H1 (cell line): Measurements from ENCODE around the gene BAIAP2. TPM values are rescaled to one million over a fixed set of nuclear protein-coding genes. Genes with fewer than 3 reads are reported as not detected.

Experiments
- CTCF ChIA-PET: fragments of 300-600 bp; sonication (Branson Sonifier 250); formaldehyde crosslinking; loops from one replicate; lab custom pipeline; 2021; ENCODE audit not compliant: partially characterized antibody; lab: Charles Lee
- POLR2A ChIA-PET: fragments of 300-600 bp; sonication (Branson Sonifier 250); formaldehyde crosslinking; loops from one replicate; lab custom pipeline; 2021; ENCODE audit warnings: inconsistent platforms; ENCODE audit not compliant: partially characterized antibody; lab: Charles Lee
- DNase-seq, 2 experiments: peaks; one replicate each; pipeline versions ENCODE4 v3.0.0 to v3.0.0-alpha.2; 2010 to 2022; ENCODE audit warnings: low spot score in 2 of 2, low read depth in 1 of 2, mixed read lengths in 1 of 2
- FAIRE-seq: peaks from 2 replicates; lab custom pipeline; 2011; peaks lifted over from hg19 to GRCh38; lab: Jason Lieb, UNC
- H2AFZ ChIP-seq: 2 replicates; pipeline ENCODE4 v1.8.1; 2012; ENCODE audit warnings: low read length, inconsistent platforms
- H2AK5ac ChIP-seq: 2 replicates; pipeline ENCODE4 v1.6.1; 2013; ENCODE audit warnings: low read depth, low read length
- H2BK120ac ChIP-seq: replicated peaks from 2 replicates; pipeline ENCODE3; 2013; ENCODE audit warnings: low read depth, low read length, inconsistent platforms
- H2BK12ac ChIP-seq: 2 replicates; pipeline ENCODE4 v1.6.1; 2013; ENCODE audit warnings: low read depth, low read length
- H2BK15ac ChIP-seq: 2 replicates; pipeline ENCODE4 v1.6.1; 2013; ENCODE audit warnings: low read length
- H2BK20ac ChIP-seq: 2 replicates; pipeline ENCODE4 v1.6.1; 2013; ENCODE audit warnings: low read length
- H2BK5ac ChIP-seq: 2 replicates; pipeline ENCODE4 v1.6.1; 2013; ENCODE audit warnings: low read depth, low read length
- H3K14ac ChIP-seq: 2 replicates; pipeline ENCODE4 v1.6.1; 2013; ENCODE audit warnings: inconsistent platforms; ENCODE audit not compliant: insufficient read length
- H3K18ac ChIP-seq: 2 replicates; pipeline ENCODE4 v1.6.1; 2013; ENCODE audit warnings: low read length; ENCODE audit errors: extremely low read depth
- H3K23ac ChIP-seq: 2 replicates; pipeline ENCODE4 v1.6.1; 2013; ENCODE audit warnings: inconsistent platforms; ENCODE audit not compliant: insufficient read length
- H3K23me2 ChIP-seq: 2 replicates; pipeline ENCODE4 v1.6.1; 2013; ENCODE audit warnings: low read depth, low read length
- H3K27ac ChIP-seq: 2 replicates; pipeline ENCODE4 v1.6.1; 2011; ENCODE audit warnings: low read depth, low read length, inconsistent platforms
- H3K27me3 ChIP-seq, 4 experiments: replicated peaks in 1 of 4; 1 replicate in 1 of 4; 2 replicates in 3 of 4; pipeline versions ENCODE4 v1.6.1 to v1.8.1; 2011 to 2013; ENCODE audit warnings: low read length in 3 of 4, mild to moderate bottlenecking in 3 of 4, inconsistent platforms in 2 of 4, mixed read lengths in 2 of 4, moderate library complexity in 1 of 4; ENCODE audit not compliant: control insufficient read depth in 3 of 4, insufficient read depth in 3 of 4; ENCODE audit errors: extremely low read depth in 1 of 4
- H3K36me3 ChIP-seq, 4 experiments: 2 replicates each; pipeline versions ENCODE4 v1.6.1 to v1.8.1; 2011 to 2013; ENCODE audit warnings: mild to moderate bottlenecking in 4 of 4, low read length in 3 of 4, moderate library complexity in 2 of 4, control low read depth in 1 of 4, inconsistent platforms in 1 of 4; ENCODE audit not compliant: insufficient read depth in 4 of 4, control insufficient read depth in 2 of 4
- H3K4ac ChIP-seq: replicated peaks from 2 replicates; pipeline ENCODE3; 2013; ENCODE audit warnings: low read length, low read depth, mixed read lengths, inconsistent platforms; ENCODE audit not compliant: insufficient read length
- H3K4me1 ChIP-seq, 4 experiments: replicated peaks in 1 of 4; 1 replicate in 1 of 4; 2 replicates in 3 of 4; pipeline versions ENCODE4 v1.6.1 to v1.8.1; 2011 to 2013; ENCODE audit warnings: low read length in 3 of 4, inconsistent platforms in 2 of 4, mixed read lengths in 1 of 4; ENCODE audit not compliant: insufficient read depth in 4 of 4, control insufficient read depth in 3 of 4
- H3K4me2 ChIP-seq, 2 experiments: 2 replicates each; pipeline versions ENCODE4 v1.6.1 to v1.8.1; 2011 to 2013; ENCODE audit warnings: low read depth in 2 of 2, low read length in 2 of 2, control low read depth in 1 of 2, inconsistent platforms in 1 of 2, mild to moderate bottlenecking in 1 of 2; ENCODE audit not compliant: insufficient read depth in 1 of 2
- H3K4me3 ChIP-seq, 4 experiments: fragments of 200-600, 300-600 bp in 1 of 4; sonication (generic), shearing (Covaris generic), sonication (Bioruptor Twin) in 1 of 4; 2 replicates each; pipeline versions ENCODE4 v1.5.1 to v1.8.1; 2011 to 2016; ENCODE audit warnings: low read length in 4 of 4, low read depth in 3 of 4, control low read depth in 2 of 4, inconsistent platforms in 2 of 4, mild to moderate bottlenecking in 2 of 4, mixed read lengths in 1 of 4, moderate library complexity in 1 of 4; ENCODE audit not compliant: insufficient read depth in 2 of 4; ENCODE audit errors: extremely low read depth in 1 of 4
- H3K56ac ChIP-seq: replicated peaks from 2 replicates; pipeline ENCODE3; 2013; ENCODE audit warnings: low read depth, mild to moderate bottlenecking, mixed read lengths, low read length, inconsistent platforms; ENCODE audit not compliant: insufficient read length
- H3K79me1 ChIP-seq: 2 replicates; pipeline ENCODE4 v1.6.1; 2013; ENCODE audit warnings: low read depth, low read length, control low read depth
- H3K79me2 ChIP-seq, 2 experiments: 2 replicates each; pipeline versions ENCODE4 v1.6.1 to v1.8.1; 2012 to 2013; ENCODE audit warnings: low read length in 2 of 2, mild to moderate bottlenecking in 2 of 2, inconsistent platforms in 1 of 2; ENCODE audit not compliant: insufficient read depth in 2 of 2, control insufficient read depth in 1 of 2
- H3K9ac ChIP-seq, 4 experiments: replicated peaks in 1 of 4; 1 replicate in 1 of 4; 2 replicates in 3 of 4; pipeline versions ENCODE4 v1.6.1 to v1.8.1; 2011 to 2013; ENCODE audit warnings: low read depth in 3 of 4, low read length in 3 of 4, control low read depth in 2 of 4, mild to moderate bottlenecking in 2 of 4, moderate library complexity in 2 of 4, inconsistent platforms in 1 of 4; ENCODE audit errors: extremely low read depth in 1 of 4
- H3K9me3 ChIP-seq, 2 experiments: 2 replicates each; pipeline versions ENCODE4 v1.6.1 to v1.8.1; 2012 to 2013; ENCODE audit warnings: mild to moderate bottlenecking in 2 of 2, moderate library complexity in 2 of 2, control low read depth in 1 of 2, inconsistent platforms in 1 of 2, low read depth in 1 of 2, low read length in 1 of 2, mixed read lengths in 1 of 2; ENCODE audit not compliant: insufficient read depth in 2 of 2
- H4K20me1 ChIP-seq, 2 experiments: replicated peaks in 1 of 2; 2 replicates each; pipeline versions ENCODE3 to v1.8.1; 2011 to 2013; ENCODE audit warnings: inconsistent platforms in 2 of 2, low read length in 2 of 2, mild to moderate bottlenecking in 1 of 2; ENCODE audit not compliant: insufficient read depth in 2 of 2, control insufficient read depth in 1 of 2
- H4K5ac ChIP-seq: 2 replicates; pipeline ENCODE4 v1.6.1; 2013; ENCODE audit warnings: low read length, low read depth, mixed read lengths, inconsistent platforms; ENCODE audit not compliant: insufficient read length
- H4K8ac ChIP-seq: 2 replicates; pipeline ENCODE4 v1.8.0; 2013; ENCODE audit warnings: mild to moderate bottlenecking, moderate library complexity, low read length, inconsistent platforms; ENCODE audit not compliant: insufficient read depth; ENCODE audit errors: extremely low read depth
- H4K91ac ChIP-seq: replicated peaks from 2 replicates; pipeline ENCODE3; 2013; ENCODE audit warnings: low read length, mixed read lengths, inconsistent platforms; ENCODE audit not compliant: insufficient read length
- CREB1 ChIP-seq: IDR thresholded peaks from 2 replicates; pipeline ENCODE4 v1.6.1; 2012; ENCODE audit warnings: inconsistent platforms
- EP300 ChIP-seq, 2 experiments: IDR thresholded peaks; 1 replicate in 1 of 2; 2 replicates in 1 of 2; pipeline ENCODE4 v1.6.1; 2011 to 2012; ENCODE audit warnings: low read depth in 2 of 2, low read length in 2 of 2, mild to moderate bottlenecking in 2 of 2, borderline replicate concordance in 1 of 2, inconsistent platforms in 1 of 2, moderate library complexity in 1 of 2
- GTF2F1 ChIP-seq: IDR thresholded peaks from 2 replicates; pipeline ENCODE4 v1.6.1; 2012; ENCODE audit warnings: low read depth, low read length, improper control_type of control experiment, borderline replicate concordance
- PHF8 ChIP-seq: fragments of 200-600 bp; sonication (generic); conservative IDR thresholded peaks from 2 replicates; pipeline ENCODE4 v1.7.1; 2012; ENCODE audit warnings: low read depth, mild to moderate bottlenecking, inconsistent platforms, low read length, moderate library complexity
- POLR2A ChIP-seq, 2 experiments: IDR thresholded peaks; 1 replicate in 1 of 2; 2 replicates in 1 of 2; pipeline ENCODE4 v1.6.1; 2011; ENCODE audit warnings: low read depth in 2 of 2, low read length in 2 of 2, mild to moderate bottlenecking in 2 of 2; ENCODE audit errors: control extremely low read depth in 1 of 2
- POLR2AphosphoS5 ChIP-seq: IDR thresholded peaks from 2 replicates; pipeline ENCODE4 v1.6.1; 2011; ENCODE audit warnings: low read depth, low read length
- SAP30 ChIP-seq: fragments of 300-600 bp; sonication (generic); IDR thresholded peaks from 2 replicates; pipeline ENCODE4 v1.7.1; 2012; ENCODE audit warnings: low read length, moderate library complexity, mild to moderate bottlenecking, inconsistent platforms; ENCODE audit not compliant: insufficient read depth, insufficient replicate concordance
- SP1 ChIP-seq: IDR thresholded peaks from 2 replicates; pipeline ENCODE4 v1.6.1; 2011; ENCODE audit warnings: low read depth, low read length
- TBP ChIP-seq: IDR thresholded peaks from 2 replicates; pipeline ENCODE4 v1.6.1; 2011; ENCODE audit warnings: low read depth, low read length, improper control_type of control experiment
- WGBS, 2 experiments: shearing (Covaris generic) in 1 of 2; methylation state at CpG; one replicate each; pipeline versions ENCODE4 v1.1.6 to v1.1.7; 2013 to 2015; ENCODE audit warnings: low lambda C conversion rate in 2 of 2, mixed read lengths in 2 of 2, inconsistent platforms in 1 of 2, low coverage in 1 of 2, missing lambda C conversion rate in 1 of 2; ENCODE audit not compliant: insufficient replicate concordance in 2 of 2, insufficient coverage in 1 of 2, insufficient read length in 1 of 2; ENCODE audit errors: extremely low coverage in 1 of 2, missing lambda C conversion rate in 1 of 2; 5-methylcytosine and 5-hydroxymethylcytosine counted together
- polyA plus RNA-seq, 7 experiments: library from polyadenylated mRNA; depleted of rRNA in 3 of 7; stranded (reverse) in 5 of 7; unstranded in 2 of 7; fragments of >200 nt in 5 of 7; fragments of 200-250 nt in 2 of 7; gene quantifications; 1 replicate in 5 of 7; 2 replicates in 1 of 7; 4 replicates in 1 of 7; pipeline versions ENCODE4 v1.2.1 to v1.2.3, GENCODE V29; 2011 to 2013; ENCODE audit warnings: missing spikeins in 2 of 7, mixed read lengths in 2 of 7
- total RNA-seq: library from RNA; stranded (reverse); fragmentation: NEBNext Ultra II Directional; extraction: Animal tissue kit (Norgen Biotek cat#: 25700); gene quantifications from 2 replicates; pipeline ENCODE4 v1.2.1, GENCODE V29; 2021
- TF ChIP-seq, protein P1 (sequence below): IDR thresholded peaks from 2 replicates; pipeline ENCODE4 v1.6.1; 2011; ENCODE audit warnings: low read depth, mild to moderate bottlenecking, low read length; ENCODE audit not compliant: insufficient read depth

Gene BAIAP2
- total and polyA plus RNA-seq, 2 of the 8 experiments (the other 6 are each of a cell fraction or from before 2014, with no cell fraction given) = 10.0 to 22.8 TPM

DNA sequence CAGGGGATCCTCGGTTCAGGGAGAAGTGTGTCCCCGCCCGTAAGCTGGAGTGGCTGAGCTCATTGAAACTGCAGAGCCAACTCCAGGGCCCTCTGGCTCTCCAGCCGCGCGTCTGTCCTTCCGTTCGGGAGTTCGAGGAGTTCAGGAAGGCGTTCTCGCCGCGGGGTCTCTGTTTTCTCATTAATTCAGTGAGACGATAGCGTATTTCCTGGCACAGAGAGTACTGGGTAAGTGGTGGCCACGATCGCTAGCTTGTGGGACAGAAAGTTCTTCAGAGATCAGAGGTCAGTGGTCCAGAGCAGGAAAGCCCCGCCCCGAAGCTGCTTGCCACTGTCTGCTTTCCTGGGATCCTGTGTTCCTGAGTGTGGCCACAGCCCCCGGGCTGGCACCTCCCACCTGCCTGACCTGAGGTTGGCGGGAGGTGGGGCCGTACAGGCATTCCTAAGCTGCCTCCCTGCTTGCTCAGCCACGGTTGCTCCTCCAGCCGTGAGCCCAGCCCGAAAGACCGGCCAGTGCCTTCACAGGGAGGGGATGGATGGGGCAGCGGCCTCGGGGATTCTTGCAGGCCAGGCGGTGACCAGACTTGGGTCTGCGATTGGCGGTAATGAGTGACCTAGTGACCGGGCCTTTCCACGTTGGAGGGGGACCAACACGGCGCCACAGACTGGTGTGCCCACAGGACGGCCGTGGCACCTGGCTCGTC is 8.9 kb downstream of the BAIAP2 start:
- FAIRE-seq = no peak
- H4K20me1 ChIP-seq = peaks cover 2 to 21% of the 10 kb centered on the region in 2 experiments
- no peak for TF ChIP-seq SAP30
- TF ChIP-seq TBP = no peak
- no peak for TF ChIP-seq EP300 (IDR thresholded peaks at IDR 0.05; ENCODE audit: borderline replicate concordance in 1 of 2, low read depth in 2 of 2, low read length in 2 of 2)
- no peak for TF ChIP-seq CREB1
- no peak for TF ChIP-seq SP1
- no peak for TF ChIP-seq POLR2A (IDR thresholded peaks at IDR 0.05; ENCODE audit: control extremely low read depth in 1 of 2, low read depth in 2 of 2, low read length in 2 of 2)
- TF ChIP-seq, protein P1, sequence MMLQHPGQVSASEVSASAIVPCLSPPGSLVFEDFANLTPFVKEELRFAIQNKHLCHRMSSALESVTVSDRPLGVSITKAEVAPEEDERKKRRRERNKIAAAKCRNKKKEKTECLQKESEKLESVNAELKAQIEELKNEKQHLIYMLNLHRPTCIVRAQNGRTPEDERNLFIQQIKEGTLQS = no peak
- no peak for TF ChIP-seq GTF2F1
- TF ChIP-seq PHF8 = no peak
- TF ChIP-seq POLR2AphosphoS5 = no peak

More for the DNA sequence above, 8.9 kb downstream of the BAIAP2 start:
- H3K14ac ChIP-seq = no peak overlapping the region
- CTCF ChIA-PET = interaction anchor here (0.9 to 15.3 kb wide), 6 partner anchors 19 to 147 kb away, joined by 3 to 103 read pairs (median 8); no protein-coding TSS in a partner anchor
- H3K56ac ChIP-seq = no peak overlapping the region
- H3K23me2 ChIP-seq = no peaks in the 10 kb centered on the region
- no peaks in the 10 kb centered on the region for H3K36me3 ChIP-seq
- 87% methylated on average over 38 of the region's 38 CpGs; no CpG with 5 or more reads in 1 of the 2 experiments for WGBS, 2 experiments
- no peak overlapping the region for H4K8ac ChIP-seq
- H3K18ac ChIP-seq = peak overlapping the region; percentile 6; the same call in 1 of the 2 replicates
- H2BK12ac ChIP-seq = no peak overlapping the region
- no peak overlapping the region for H3K4ac ChIP-seq
- H3K9me3 ChIP-seq = no peaks in the 10 kb centered on the region
- no peak overlapping the region for H4K5ac ChIP-seq
- no peak overlapping the region for H4K91ac ChIP-seq
- no peak overlapping the region for H2BK20ac ChIP-seq
- no peak overlapping the region for H2BK15ac ChIP-seq
- no peak overlapping the region for H2BK120ac ChIP-seq
- no peak overlapping the region; a peak in 1 of 7 replicates for H3K9ac ChIP-seq
- peaks cover 0 to 8% (median 3%) of the 10 kb centered on the region in 4 experiments; a peak in 5 of 7 replicates for H3K4me1 ChIP-seq
- no peak overlapping the region for H2AK5ac ChIP-seq
- peaks cover 0 to 31% of the 10 kb centered on the region in 2 experiments; a peak in 2 of 4 replicates for H3K79me2 ChIP-seq
- H3K4me3 ChIP-seq = no peak overlapping the region
- H3K23ac ChIP-seq = no peak overlapping the region
- DNase-seq = peak in 1 of 2 experiments; percentile 33
- H3K27ac ChIP-seq = no peak overlapping the region
- peaks cover 24% of the 10 kb centered on the region for H3K79me1 ChIP-seq
- no peak overlapping the region for H2BK5ac ChIP-seq
- H3K27me3 ChIP-seq = no peaks in the 10 kb centered on the region
- H3K4me2 ChIP-seq = no peak overlapping the region
- POLR2A ChIA-PET = interaction anchor here (2.0 kb wide), 1 partner anchor 10 kb away, joined by 9 read pairs; no protein-coding TSS in a partner anchor
- no peak overlapping the region for H2AFZ ChIP-seq
